GM21737 (cell line): ENCODE results near the gene SHISA9.

ENCODE experiments used
- ATAC-seq: cut with Tn5 transposase; IDR thresholded peaks from one replicate; pipeline ENCODE4 v1.9.1; 2021; ENCODE audit warnings: mild to moderate bottlenecking, moderate library complexity; ENCODE audit not compliant: unreplicated experiment

The SHISA9 gene

GRCh38 chr16:13064821-13065220 lies 163.4 kb downstream of the SHISA9 start:
- ATAC-seq: no peak

- ATAC-seq: no peak
Observed at GRCh38 chr16:13067648-13068047, 166.2 kb downstream of the SHISA9 start.

GRCh38 chr16:13068912-13069583 lies 167.7 kb downstream of the SHISA9 start:
- no peak for ATAC-seq

- no peak for ATAC-seq
Observed at GRCh38 chr16:13070268-13070667, 168.9 kb downstream of the SHISA9 start.

- no peak for ATAC-seq
Observed at GRCh38 chr16:13076878-13077277, 175.5 kb downstream of the SHISA9 start.

GRCh38 chr16:13077816-13078215 lies 176.4 kb downstream of the SHISA9 start:
- ATAC-seq: no peak

GRCh38 chr16:13080531-13080930 lies 179.1 kb downstream of the SHISA9 start:
- no peak for ATAC-seq

GRCh38 chr16:13081825-13082331 lies 180.5 kb downstream of the SHISA9 start:
- ATAC-seq: no peak

- ATAC-seq: no peak
Observed at GRCh38 chr16:13083681-13084080, 182.3 kb downstream of the SHISA9 start.

- ATAC-seq: no peak
Observed at GRCh38 chr16:13084331-13084730, 182.9 kb downstream of the SHISA9 start.

- ATAC-seq: no peak
Observed at GRCh38 chr16:13093661-13094060, 192.3 kb downstream of the SHISA9 start.

- no peak for ATAC-seq
Observed at GRCh38 chr16:13095061-13095460, 193.7 kb downstream of the SHISA9 start.

- ATAC-seq: no peak
Observed at GRCh38 chr16:13098536-13098935, 197.1 kb downstream of the SHISA9 start.

GRCh38 chr16:13099822-13100221 lies 198.4 kb downstream of the SHISA9 start:
- no peak for ATAC-seq

GRCh38 chr16:13100970-13101369 lies 199.6 kb downstream of the SHISA9 start:
- ATAC-seq: no peak

- no peak for ATAC-seq
Observed at GRCh38 chr16:13101828-13102227, 200.4 kb downstream of the SHISA9 start.

GRCh38 chr16:13102401-13102800 lies 201.0 kb downstream of the SHISA9 start:
- ATAC-seq: no peak

- ATAC-seq: no peak
Observed at GRCh38 chr16:13103831-13104530, 202.6 kb downstream of the SHISA9 start.

GRCh38 chr16:13104772-13105171 lies 203.4 kb downstream of the SHISA9 start:
- ATAC-seq: no peak

GRCh38 chr16:13105427-13105826 lies 204.0 kb downstream of the SHISA9 start:
- no peak for ATAC-seq

- no peak for ATAC-seq
Observed at GRCh38 chr16:13106464-13106863, 205.1 kb downstream of the SHISA9 start.

GRCh38 chr16:13108126-13108525 lies 206.7 kb downstream of the SHISA9 start:
- no peak for ATAC-seq
